Endothelial cell of umbilical vein (primary cell): ENCODE results near the gene ANKRD33B. TPM values are rescaled to one million over a fixed set of nuclear protein-coding genes. Genes with fewer than 3 reads are reported as not detected.

Experiments
- BruUV-seq: library from RNA; stranded (reverse); fragments of 400-500 nt; replicated peaks from 2 replicates; lab custom pipeline; 2021; lab: Mats Ljungman, UMichigan
- CTCF ChIA-PET: fragments of 300-600, 350-600 bp; sonication (Branson Sonifier 250); formaldehyde crosslinking; loops from one replicate; lab custom pipeline; 2021; ENCODE audit warnings: antibody characterized with exemption, inconsistent platforms; lab: Charles Lee
- POLR2A ChIA-PET: fragments of 300-600, 350-600 bp; sonication (Branson Sonifier 250); formaldehyde crosslinking; loops from one replicate; lab custom pipeline; 2021; ENCODE audit warnings: antibody characterized with exemption, inconsistent platforms; lab: Charles Lee
- DNase-seq: peaks from one replicate; pipeline ENCODE4 v3.0.0-alpha.2; 2011; ENCODE audit warnings: low read depth, low spot score
- FAIRE-seq: peaks from 2 replicates; lab custom pipeline; 2011; peaks lifted over from hg19 to GRCh38; lab: Jason Lieb, UNC
- H2AFZ ChIP-seq: 2 replicates; pipeline ENCODE4 v1.6.0; 2012; ENCODE audit warnings: low read depth, low read length, control low read depth, inconsistent platforms
- H3K27ac ChIP-seq: 2 replicates; pipeline ENCODE4 v1.5.1; 2011; ENCODE audit warnings: low read depth, mild to moderate bottlenecking, control low read depth, low read length, moderate library complexity; ENCODE audit not compliant: insufficient read depth
- H3K27me3 ChIP-seq, 2 experiments: 2 replicates each; pipeline versions ENCODE4 v1.6.0 to v1.6.1; 2011; ENCODE audit warnings: low read length in 2 of 2, mixed read lengths in 1 of 2; ENCODE audit not compliant: control insufficient read depth in 2 of 2, insufficient read depth in 2 of 2
- H3K36me3 ChIP-seq, 2 experiments: 2 replicates in 1 of 2; 3 replicates in 1 of 2; pipeline ENCODE4 v1.5.1; 2011; ENCODE audit warnings: low read length in 2 of 2, mild to moderate bottlenecking in 1 of 2, moderate library complexity in 1 of 2; ENCODE audit not compliant: control insufficient read depth in 2 of 2, insufficient read depth in 2 of 2; ENCODE audit errors: extremely low read depth in 1 of 2
- H3K4me1 ChIP-seq: 3 replicates; pipeline ENCODE4 v1.5.1; 2011; ENCODE audit warnings: mild to moderate bottlenecking, low read length; ENCODE audit not compliant: control insufficient read depth, insufficient read depth; ENCODE audit errors: extremely low read depth
- H3K4me2 ChIP-seq: 2 replicates; pipeline ENCODE4 v1.6.1; 2011; ENCODE audit warnings: low read length, control low read depth, mixed read lengths; ENCODE audit not compliant: insufficient read depth
- H3K4me3 ChIP-seq, 3 experiments: fragments of 200-600 bp in 1 of 3; sonication (generic), shearing (Covaris generic) in 1 of 3; replicated peaks in 1 of 3; 2 replicates each; pipeline ENCODE4 v1.5.1; 2011 to 2016; ENCODE audit warnings: control low read depth in 3 of 3, low read length in 3 of 3, mild to moderate bottlenecking in 2 of 3, inconsistent platforms in 1 of 3, low read depth in 1 of 3, moderate library complexity in 1 of 3; ENCODE audit not compliant: insufficient read depth in 1 of 3
- H3K79me2 ChIP-seq: 2 replicates; pipeline ENCODE4 v1.6.0; 2012; ENCODE audit warnings: low read length, inconsistent platforms; ENCODE audit not compliant: control insufficient read depth, insufficient read depth
- H3K9ac ChIP-seq: replicated peaks from 2 replicates; pipeline ENCODE3; 2011; ENCODE audit warnings: low read length, control low read depth; ENCODE audit not compliant: insufficient read depth; ENCODE audit errors: extremely low read depth
- H3K9me1 ChIP-seq: replicated peaks from 3 replicates; pipeline ENCODE4 v1.6.0; 2011; ENCODE audit warnings: mild to moderate bottlenecking, low read length; ENCODE audit not compliant: control insufficient read depth, insufficient read depth; ENCODE audit errors: extremely low read depth
- H3K9me3 ChIP-seq: replicated peaks from 2 replicates; pipeline ENCODE4 v1.5.1; 2012; ENCODE audit warnings: low read length, inconsistent platforms; ENCODE audit not compliant: control insufficient read depth, insufficient read depth
- H4K20me1 ChIP-seq: replicated peaks from 2 replicates; pipeline ENCODE3; 2011; ENCODE audit warnings: mild to moderate bottlenecking, low read length; ENCODE audit not compliant: control insufficient read depth, insufficient read depth; ENCODE audit errors: extremely low read depth
- EZH2 ChIP-seq: IDR thresholded peaks from 2 replicates; pipeline ENCODE4 v1.6.1; 2012; ENCODE audit warnings: borderline replicate concordance, low read depth, mild to moderate bottlenecking, moderate library complexity, low read length, inconsistent platforms; ENCODE audit not compliant: severe bottlenecking
- FOS ChIP-seq: IDR thresholded peaks from 2 replicates; pipeline ENCODE4 v1.6.1; 2011; ENCODE audit warnings: mild to moderate bottlenecking, low read length, moderate library complexity, borderline replicate concordance; ENCODE audit not compliant: insufficient read depth
- GATA2 ChIP-seq: IDR thresholded peaks from 2 replicates; pipeline ENCODE4 v1.7.0; 2011; ENCODE audit warnings: low read depth, mild to moderate bottlenecking, moderate library complexity, mixed read lengths, low read length; ENCODE audit not compliant: insufficient read length, insufficient read depth
- POLR2A ChIP-seq: IDR thresholded peaks from 2 replicates; pipeline ENCODE4 v1.6.1; 2012; ENCODE audit warnings: low read depth, mild to moderate bottlenecking, control low read depth, low read length
- dilution Hi-C: fragments of 300-500 bp; cut with MboI; formaldehyde crosslinking; loops from one replicate; pipeline ENCODE4 v1.15.0; 2019; ENCODE audit warnings: low sequenced_read_pairs; ENCODE audit not compliant: extremely low pct_ligation_motif_present
- intact Hi-C: fragments of 100-400 bp; cut with micrococcal nuclease; formaldehyde crosslinking; loops from one replicate; pipeline ENCODE4 v1.10.0; 2022
- polyA plus RNA-seq, 4 experiments: library from polyadenylated mRNA; depleted of rRNA in 3 of 4; stranded (reverse) in 3 of 4; unstranded in 1 of 4; fragments of >200 nt; gene quantifications; 2 replicates each; pipeline versions ENCODE4 v1.2.1 to v1.2.3, GENCODE V29; 2011 to 2012; ENCODE audit warnings: missing spikeins in 1 of 4
- total RNA-seq: library from RNA; stranded (reverse); gene quantifications from 2 replicates; pipeline ENCODE4 v1.2.3, GENCODE V29; 2021
- TF ChIP-seq, protein P1 (sequence below), 2 donors: IDR thresholded peaks; 1 replicate in 1 of 2; 2 replicates in 1 of 2; pipeline ENCODE4 v1.5.1; 2011; ENCODE audit warnings: low read length in 2 of 2, mild to moderate bottlenecking in 2 of 2, moderate library complexity in 2 of 2, control low read depth in 1 of 2, inconsistent platforms in 1 of 2, low read depth in 1 of 2; ENCODE audit not compliant: insufficient read depth in 1 of 2; ENCODE audit errors: extremely low read depth in 1 of 2

ANKRD33B gene
- total and polyA plus RNA-seq, 2 donors (not counting 3 experiments of a cell fraction or from before 2014, with no cell fraction given) = 2.4 to 5.4 TPM

DNA sequence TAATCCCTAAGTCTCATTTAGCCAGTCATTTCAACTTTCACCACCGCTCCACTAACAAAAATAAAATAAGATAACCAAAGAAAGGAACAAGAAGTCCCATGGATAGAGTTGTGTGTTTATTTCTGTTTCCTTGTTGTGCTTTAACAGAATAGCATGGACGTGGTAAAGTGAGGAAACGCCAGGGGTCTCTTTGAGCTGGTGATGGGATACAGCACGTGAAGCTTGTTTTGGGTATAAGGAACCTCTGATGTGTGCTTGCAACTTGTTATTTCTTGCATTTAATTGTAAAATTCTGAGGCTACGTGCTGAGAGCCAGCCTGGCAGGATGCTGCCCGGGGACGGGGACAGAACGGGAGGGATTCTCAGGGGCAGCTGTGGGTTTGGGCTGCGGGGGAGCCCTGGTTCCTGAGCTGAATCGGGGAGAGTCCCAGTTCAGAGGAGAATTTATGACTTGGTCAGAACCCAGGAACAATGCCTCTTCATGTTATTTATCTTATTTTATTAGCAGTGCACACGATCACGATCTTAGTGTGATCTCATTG, 63.4 kb downstream of the ANKRD33B start:
- intact Hi-C loops (loop anchor here (1.0 to 2.0 kb wide), 3 partner anchors 26 to 274 kb away; partner anchors contain the start of gene MARCHF6), dilution Hi-C loops (loop anchor here (10.0 kb wide), 1 partner anchor 172 kb away; no protein-coding TSS in a partner anchor)
- TF ChIP-seq GATA2 (no peak), POLR2A (no peak), FOS (no peak), EZH2 (no peak)
- TF ChIP-seq, protein P1, sequence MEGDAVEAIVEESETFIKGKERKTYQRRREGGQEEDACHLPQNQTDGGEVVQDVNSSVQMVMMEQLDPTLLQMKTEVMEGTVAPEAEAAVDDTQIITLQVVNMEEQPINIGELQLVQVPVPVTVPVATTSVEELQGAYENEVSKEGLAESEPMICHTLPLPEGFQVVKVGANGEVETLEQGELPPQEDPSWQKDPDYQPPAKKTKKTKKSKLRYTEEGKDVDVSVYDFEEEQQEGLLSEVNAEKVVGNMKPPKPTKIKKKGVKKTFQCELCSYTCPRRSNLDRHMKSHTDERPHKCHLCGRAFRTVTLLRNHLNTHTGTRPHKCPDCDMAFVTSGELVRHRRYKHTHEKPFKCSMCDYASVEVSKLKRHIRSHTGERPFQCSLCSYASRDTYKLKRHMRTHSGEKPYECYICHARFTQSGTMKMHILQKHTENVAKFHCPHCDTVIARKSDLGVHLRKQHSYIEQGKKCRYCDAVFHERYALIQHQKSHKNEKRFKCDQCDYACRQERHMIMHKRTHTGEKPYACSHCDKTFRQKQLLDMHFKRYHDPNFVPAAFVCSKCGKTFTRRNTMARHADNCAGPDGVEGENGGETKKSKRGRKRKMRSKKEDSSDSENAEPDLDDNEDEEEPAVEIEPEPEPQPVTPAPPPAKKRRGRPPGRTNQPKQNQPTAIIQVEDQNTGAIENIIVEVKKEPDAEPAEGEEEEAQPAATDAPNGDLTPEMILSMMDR (IDR thresholded peaks at IDR 0.05; ENCODE audit: extremely low read depth in 1 of 2, insufficient read depth in 1 of 2, low read depth in 1 of 2, low read length in 2 of 2) = no peak
- H3K4me3 ChIP-seq = peak overlapping the region; percentile 7 to 50 (median 22)
- ChIA-PET CTCF (interaction anchor here (0.7 to 5.9 kb wide), 54 partner anchors 8 to 1396 kb away, joined by 3 to 283 read pairs (median 6); partner anchors contain the start of genes ANKRD33B and ROPN1L), POLR2A (interaction anchor here (0.6 to 0.9 kb wide), 3 partner anchors 63 to 175 kb away, joined by 3 to 4 read pairs (median 3); partner anchors contain the start of gene ANKRD33B)
- no peak for DNase-seq
- peak overlapping the region; percentile 50 for H3K27ac ChIP-seq
- peak overlapping the region; percentile 52 for H3K9ac ChIP-seq
- H3K79me2 ChIP-seq = no peaks in the 10 kb centered on the region
- peak overlapping the region; percentile 59 for H2AFZ ChIP-seq
- H3K9me1 ChIP-seq = no peaks in the 10 kb centered on the region
- peak overlapping the region; percentile 80 for H3K4me2 ChIP-seq
- FAIRE-seq = no peak
- H3K27me3 ChIP-seq = no peaks in the 10 kb centered on the region
- H3K4me1 ChIP-seq = peaks cover 6% of the 10 kb centered on the region
- H3K36me3 ChIP-seq = no peaks in the 10 kb centered on the region
- no peaks in the 10 kb centered on the region for H4K20me1 ChIP-seq
- no peaks in the 10 kb centered on the region for H3K9me3 ChIP-seq
- no TSS peak for BruUV-seq
